IPS-NIHi7 (cell line): ENCODE results near the gene NOL9.

ENCODE experiments used
- DNase-seq: peaks from one replicate; pipeline ENCODE4 v3.0.0; 2012; ENCODE audit warnings: mixed read lengths; ENCODE audit errors: extremely low spot score

NOL9 gene

DNA sequence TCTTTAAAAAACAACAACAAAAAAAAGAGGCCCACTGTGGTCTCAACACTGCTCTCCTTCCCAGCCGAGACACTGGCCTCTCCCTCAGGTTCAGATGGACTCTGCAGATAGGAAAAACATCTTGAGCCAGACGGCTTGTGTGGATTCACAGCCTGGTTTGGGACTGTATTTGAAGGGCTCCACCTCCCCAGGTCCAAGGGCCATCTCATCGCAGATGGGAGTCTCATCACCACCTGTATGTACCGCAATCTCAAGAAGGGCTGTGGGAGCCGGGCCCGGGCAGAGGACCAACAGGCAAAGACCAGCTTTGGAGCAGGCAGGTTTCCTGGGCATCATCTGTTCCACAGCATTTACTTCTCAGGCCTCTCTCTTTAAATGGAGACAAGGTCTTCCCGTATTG lies 35.7 kb upstream of the NOL9 start:
- no peak for DNase-seq

DNA sequence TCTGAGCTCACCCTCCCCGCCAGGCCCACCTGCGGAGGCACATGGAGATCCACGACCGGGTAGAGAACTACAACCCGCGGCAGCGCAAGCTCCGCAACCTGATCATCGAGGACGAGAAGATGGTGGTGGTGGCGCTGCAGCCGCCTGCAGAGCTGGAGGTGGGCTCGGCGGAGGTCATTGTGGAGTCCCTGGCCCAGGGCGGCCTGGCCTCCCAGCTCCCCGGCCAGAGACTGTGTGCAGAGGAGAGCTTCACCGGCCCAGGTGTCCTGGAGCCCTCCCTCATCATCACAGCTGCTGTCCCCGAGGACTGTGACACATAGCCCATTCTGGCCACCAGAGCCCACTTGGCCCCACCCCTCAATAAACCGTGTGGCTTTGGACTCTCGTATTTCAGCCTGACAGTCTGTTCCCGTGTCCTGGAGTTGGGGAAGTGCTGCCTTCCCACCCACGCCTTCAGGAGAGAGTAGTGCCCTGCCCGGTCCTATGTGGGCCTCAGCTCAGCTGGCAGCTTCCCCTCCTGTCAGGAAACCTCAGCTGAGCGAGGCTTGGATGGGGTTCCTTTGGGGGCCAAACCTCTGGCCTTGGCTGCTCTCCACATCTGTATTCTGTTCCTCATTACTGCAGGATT lies 34.7 kb upstream of the NOL9 start:
- no peak for DNase-seq

DNA sequence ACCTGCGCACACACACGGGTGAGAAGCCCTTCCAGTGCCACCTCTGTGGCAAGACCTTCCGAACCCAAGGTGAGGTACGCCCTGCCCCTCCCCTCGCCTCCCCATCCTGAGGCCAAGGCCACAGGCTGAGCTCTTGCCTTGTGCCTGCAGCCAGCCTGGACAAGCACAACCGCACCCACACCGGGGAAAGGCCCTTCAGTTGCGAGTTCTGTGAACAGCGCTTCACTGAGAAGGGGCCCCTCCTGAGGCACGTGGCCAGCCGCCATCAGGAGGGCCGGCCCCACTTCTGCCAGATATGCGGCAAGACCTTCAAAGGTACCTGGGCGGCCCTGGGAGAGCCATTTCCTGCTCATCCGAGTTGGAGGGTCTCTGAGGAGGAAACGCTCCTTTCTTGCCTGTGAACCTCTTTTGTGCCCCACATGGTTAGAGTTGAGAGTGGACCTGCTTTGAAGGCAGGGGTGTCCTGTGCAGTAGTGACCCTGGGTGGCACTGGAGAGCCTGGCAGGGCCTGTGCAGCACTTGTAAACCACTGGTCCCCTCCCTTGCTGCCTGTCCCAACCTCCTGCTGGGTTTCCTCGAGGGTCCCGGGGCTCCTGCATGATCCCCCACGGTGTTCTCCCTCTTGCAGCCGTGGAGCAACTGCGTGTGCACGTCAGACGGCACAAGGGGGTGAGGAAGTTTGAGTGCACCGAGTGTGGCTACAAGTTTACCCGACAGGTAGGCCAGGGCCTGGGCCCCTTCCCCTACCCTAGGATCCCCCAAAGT lies 34.0 kb upstream of the NOL9 start:
- DNase-seq: no peak

DNA sequence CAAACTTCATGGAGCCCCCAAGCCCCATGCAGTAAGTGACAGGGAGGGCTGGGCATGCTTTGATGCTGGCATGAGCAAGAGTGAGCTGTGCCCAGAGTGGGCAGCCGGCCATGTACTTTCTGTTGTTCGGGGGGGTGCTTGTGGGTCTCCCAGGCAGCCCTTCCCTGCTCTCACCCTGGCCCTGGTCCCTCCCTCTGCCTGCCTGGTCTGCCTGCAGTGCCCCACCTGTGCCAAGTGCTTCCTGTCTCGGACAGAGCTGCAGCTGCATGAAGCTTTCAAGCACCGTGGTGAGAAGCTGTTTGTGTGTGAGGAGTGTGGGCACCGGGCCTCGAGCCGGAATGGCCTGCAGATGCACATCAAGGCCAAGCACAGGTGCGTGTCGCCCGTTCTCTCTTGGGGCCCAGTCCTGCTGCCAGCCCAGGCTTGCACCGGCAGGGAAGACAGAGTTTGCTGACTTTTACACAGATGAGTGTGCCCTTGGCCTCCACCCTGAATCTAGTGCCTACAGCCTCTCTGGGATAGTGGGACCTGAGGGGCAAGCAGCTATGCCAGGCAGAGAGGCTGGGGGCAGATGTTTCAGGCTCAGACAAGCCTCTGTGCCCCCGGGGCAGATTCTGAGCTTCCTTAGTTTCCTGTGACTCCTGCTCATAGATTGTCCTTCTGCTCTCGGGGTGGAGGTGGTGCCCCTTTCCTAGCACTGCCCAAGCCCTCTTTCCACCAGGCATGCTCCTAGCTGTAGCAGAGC lies 33.1 kb upstream of the NOL9 start:
- DNase-seq: no peak

DNA sequence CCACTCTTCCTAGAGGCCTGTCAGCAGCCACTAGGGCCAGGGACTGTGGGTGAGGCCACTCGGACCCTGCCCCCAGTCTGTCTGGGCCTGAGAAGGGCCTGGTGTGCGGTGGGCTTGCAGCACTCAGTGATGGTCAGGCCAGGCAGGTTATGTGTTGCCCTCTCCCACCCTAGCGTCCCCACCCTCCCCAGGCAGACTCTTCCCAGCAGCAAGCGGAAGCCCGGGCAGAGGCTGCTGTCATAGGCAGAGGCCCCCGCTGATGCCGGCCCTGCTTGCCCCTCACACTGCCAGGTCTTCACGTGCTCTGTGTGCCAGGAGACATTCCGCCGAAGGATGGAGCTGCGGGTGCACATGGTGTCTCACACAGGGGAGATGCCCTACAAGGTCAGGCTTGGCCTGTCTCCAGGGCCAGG lies 32.1 kb upstream of the NOL9 start:
- no peak for DNase-seq

DNA sequence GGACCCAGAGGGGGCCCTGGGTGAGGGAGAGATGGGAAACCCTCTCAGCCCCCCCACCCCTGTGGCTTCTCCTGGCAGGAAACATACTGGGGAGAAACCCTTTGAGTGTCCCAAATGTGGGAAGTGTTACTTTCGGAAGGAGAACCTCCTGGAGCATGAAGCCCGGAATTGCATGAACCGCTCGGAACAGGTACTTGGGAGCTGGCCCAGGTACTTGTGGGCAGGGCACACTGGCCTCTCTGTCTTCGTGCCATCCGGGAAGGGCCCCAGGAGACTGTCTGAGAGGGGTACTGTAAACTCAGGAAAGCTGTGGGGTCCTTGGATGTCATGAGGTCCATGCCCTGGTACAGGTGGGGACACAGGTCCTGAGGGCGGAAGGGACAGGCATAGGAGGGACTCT lies 31.5 kb upstream of the NOL9 start:
- DNase-seq: no peak

DNA sequence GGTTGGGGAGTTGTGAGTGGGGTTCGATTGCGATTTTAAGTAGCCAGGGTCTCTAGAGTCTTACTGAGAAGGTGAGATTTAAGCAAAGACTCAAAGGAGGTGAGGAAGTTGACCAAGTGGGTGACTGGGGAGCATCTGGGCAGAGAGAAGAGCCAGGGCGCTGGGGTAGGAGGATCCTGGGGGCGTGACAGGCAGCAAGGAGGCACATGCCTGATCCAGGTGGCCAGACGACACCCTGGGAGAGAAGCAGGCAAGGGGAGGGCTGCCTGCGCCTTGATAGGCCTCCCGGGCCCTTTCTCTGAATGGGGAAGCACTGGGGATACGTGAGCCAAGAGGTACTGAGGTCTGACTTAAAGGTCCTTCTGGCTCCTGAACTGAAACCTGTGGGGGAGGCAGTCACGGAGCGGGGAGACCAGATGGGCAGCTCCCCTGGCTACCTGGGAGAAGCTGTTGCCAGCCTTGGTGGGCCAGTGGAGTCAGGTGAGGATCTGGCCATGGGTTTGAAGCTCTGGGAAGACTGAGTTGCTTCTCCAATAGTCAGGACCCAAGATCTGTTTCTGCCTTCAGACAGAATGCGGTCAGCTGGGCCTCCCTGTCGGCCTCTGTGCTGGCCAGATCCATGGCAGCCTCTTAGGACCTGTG lies 30.9 kb upstream of the NOL9 start:
- DNase-seq: no peak

DNA sequence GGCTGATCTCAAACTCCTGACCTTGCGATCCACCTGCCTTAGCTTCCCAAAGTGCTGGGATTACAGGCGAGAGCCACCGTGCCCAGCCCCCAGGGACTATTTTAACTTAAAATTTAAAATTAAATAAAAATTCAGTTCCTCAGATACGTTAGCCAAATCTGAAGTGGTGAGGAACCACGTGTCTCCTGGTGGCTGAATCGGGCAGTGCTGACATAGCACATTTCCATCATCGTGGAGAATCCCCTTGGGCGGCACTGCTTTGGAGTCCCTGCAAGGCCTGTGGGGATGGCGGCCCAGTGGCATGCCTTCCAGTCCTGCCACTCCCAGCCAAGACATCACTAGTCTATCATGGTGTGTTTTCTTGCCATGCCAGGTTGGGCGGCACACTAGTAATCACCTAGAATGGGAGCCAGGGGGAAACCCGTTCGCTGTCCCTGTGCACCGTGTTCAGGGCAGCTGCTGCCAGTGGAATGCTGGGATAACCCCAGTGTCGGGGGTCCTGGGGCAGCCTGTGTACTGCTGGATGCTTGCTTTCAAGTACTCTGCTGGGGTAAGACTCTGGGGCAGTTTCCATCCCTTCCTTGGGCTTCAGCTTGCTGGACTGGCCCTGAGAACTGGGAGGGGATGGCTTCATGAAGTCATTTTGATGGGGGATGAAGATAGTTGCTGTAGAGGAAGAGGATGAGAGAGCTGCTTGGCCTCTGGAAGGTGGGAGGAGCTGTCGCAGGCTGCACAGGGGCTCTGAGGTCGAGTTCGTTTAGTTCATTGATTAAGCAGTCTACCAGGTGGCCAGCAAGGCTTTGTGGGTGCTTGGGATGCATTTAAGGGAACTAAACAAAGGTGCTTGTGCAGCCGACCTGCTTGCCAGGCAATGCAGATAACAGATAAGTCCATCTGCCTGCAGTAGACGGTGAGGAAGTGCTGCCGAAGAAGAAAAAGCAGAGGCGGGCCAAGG lies 30.1 kb upstream of the NOL9 start:
- DNase-seq: no peak

DNA sequence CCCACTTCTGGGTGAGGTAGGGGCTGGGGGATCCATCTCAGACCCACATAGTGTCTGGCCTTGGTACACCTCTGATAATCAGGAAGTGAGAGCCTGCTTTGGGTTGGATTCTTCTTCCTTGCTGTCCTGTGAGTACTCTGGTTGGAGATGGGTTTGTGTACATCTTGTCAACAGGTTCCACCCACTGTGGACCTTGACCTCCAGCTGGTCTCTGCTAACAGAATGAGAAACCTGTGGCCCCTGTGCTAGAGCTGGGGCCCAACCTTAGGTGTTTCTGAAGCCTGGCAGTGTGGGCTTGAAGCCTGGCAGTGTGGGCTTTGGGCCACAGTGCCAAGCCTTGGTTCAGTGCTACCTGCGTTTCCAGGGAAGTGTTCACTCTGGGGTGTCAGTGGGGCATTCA lies 28.1 kb upstream of the NOL9 start:
- DNase-seq: no peak

DNA sequence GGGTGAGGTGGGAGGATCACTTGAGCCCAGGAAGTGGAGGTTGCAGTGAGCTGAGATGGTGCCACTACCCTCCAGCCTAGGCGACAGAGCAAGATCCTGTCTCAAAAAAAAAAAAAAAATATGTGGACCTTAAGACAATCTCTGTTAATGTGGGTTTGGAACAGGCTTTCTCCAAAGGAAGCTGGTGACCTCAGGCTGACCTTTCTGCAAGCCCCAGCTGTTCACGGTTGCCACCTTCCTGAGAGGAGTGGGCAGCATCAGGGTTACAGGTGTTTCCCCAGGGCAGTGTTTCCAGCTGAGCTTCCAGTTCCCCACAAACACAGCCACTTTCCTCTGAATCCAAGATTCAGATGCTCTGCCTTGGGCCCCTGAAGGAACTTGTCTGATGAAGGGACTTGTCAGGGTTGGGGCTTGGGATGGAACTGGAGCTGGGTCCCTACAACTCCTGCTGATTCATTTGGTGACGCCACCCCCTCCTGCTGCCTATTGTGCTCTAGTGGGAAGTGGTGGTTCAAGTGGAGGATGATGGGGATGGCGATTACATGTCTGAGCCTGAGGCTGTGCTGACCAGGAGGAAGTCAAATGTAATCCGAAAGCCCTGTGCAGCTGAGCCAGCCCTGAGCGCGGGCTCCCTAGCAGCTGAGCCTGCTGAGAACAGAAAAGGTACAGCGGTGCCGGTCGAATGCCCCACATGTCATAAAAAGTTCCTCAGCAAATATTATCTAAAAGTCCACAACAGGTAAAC lies 27.4 kb upstream of the NOL9 start:
- no peak for DNase-seq

DNA sequence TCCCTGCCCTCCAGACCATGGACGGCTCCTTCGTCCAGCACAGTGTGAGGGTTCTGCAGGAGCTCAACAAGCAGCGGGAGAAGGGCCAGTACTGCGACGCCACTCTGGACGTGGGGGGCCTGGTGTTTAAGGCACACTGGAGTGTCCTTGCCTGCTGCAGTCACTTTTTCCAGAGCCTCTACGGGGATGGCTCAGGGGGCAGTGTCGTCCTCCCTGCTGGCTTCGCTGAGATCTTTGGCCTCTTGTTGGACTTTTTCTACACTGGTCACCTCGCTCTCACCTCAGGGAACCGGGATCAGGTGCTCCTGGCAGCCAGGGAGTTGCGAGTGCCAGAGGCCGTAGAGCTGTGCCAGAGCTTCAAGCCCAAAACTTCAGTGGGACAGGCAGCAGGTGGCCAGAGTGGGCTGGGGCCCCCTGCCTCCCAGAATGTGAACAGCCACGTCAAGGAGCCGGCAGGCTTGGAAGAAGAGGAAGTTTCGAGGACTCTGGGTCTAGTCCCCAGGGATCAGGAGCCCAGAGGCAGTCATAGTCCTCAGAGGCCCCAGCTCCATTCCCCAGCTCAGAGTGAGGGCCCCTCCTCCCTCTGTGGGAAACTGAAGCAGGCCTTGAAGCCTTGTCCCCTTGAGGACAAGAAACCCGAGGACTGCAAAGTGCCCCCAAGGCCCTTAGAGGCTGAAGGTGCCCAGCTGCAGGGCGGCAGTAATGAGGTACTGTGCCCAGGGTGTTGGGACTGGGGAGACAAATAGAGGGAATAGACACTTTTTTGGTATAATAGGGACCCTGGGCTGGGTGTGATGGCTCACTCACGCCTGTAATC lies 26.5 kb upstream of the NOL9 start:
- DNase-seq: no peak

DNA sequence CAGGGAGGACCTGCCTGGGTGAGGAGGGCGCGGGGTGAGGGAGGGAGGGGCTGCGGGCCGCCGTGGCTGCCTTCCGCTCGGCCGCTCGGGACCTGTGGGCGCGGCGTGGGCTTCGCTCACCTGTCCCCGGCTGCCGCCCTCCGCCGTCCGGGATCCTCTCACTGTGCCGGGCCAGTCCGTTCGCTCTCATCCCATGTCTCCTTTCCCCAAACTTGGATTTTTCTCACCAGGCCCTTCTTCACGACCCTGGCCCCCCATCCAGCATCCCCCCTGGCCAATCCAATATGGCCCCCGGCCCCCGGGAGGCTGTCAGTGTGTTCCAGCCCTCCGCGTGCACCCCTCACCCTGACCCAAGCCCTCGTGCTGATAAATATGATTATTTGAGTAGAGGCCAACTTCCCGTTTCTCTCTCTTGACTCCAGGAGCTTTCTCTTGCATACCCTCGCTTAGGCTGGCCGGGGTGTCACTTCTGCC lies 25.8 kb upstream of the NOL9 start:
- DNase-seq: no peak

DNA sequence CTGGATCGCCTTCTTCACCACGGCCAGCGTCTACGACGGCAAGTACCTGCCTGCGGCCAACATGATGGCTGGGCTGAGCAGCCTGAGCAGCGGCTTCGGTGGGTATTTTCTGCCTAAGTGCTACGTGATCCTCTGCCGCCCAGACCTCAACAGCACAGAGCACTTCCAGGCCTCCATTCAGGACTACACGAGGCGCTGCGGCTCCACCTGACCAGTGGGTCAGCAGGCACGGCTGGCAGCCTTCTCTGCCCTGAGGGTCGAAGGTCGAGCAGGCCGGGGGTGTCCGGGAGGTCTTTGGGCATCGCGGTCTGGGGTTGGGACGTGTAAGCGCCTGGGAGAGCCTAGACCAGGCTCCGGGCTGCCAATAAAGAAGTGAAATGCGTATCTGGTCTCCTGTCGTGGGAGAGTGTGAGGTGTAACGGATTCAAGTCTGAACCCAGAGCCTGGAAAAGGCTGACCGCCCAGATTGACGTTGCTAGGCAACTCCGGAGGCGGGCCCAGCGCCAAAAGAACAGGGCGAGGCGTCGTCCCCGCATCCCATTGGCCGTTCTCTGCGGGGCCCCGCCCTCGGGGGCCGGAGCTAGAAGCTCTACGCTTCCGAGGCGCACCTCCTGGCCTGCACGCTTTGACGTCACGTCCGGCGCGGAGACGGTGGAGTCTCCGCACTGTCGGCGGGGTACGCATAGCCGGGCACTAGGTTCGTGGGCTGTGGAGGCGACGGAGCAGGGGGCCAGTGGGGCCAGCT lies 25.2 kb upstream of the NOL9 start, which contains the start of gene ZBTB48:
ZBTB48 (plus strand) TSS at position 621 of the 745 bp plus-strand sequence. CDS start 616 bp downstream, outside the sequence.
- DNase-seq: peak; percentile 100

DNA sequence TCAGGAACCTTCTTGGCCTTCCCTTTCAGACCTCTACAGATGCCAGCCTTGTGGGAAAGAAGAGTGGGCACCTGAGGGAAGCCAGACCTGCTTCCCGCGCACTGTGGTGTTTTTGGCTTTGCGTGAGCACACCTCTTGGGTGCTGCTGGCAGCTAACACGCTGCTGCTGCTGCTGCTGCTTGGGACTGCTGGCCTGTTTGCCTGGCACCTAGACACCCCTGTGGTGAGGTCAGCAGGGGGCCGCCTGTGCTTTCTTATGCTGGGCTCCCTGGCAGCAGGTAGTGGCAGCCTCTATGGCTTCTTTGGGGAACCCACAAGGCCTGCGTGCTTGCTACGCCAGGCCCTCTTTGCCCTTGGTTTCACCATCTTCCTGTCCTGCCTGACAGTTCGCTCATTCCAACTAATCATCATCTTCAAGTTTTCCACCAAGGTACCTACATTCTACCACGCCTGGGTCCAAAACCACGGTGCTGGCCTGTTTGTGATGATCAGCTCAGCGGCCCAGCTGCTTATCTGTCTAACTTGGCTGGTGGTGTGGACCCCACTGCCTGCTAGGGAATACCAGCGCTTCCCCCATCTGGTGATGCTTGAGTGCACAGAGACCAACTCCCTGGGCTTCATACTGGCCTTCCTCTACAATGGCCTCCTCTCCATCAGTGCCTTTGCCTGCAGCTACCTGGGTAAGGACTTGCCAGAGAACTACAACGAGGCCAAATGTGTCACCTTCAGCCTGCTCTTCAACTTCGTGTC lies 24.5 kb upstream of the NOL9 start:
- no peak for DNase-seq

DNA sequence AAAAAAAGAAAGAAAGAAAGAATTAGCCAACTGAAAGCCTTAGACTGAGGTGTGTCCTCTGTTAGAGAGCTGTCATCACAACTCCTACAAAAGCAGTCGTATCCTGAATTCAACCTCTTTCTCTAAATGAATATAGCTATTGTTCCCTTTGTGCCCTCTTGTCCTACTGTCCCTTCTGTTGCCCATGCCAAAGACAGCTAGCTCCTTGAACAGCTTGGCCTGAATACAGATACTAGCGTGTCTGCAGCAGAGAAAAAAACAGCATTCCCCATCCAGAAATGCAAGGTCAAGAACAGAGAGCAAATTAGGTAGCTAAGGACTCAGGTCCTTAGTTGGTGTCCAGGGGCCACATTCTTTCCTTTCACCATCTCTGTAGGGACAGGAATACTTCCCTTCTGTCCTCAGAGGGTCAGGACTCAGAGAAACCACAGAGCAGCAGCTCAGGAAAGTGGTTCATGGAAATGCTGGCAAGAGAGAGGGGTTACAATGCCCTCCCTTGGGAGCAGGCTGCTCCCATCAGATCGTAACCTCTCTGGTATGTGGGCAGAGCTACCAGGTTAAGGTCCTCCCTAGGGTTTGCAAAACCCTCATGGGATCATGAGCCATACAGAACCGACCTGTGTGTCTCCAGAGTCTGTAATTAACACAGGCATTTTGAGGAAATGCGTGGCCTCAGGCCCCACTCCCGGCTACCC lies 23.7 kb upstream of the NOL9 start:
- DNase-seq: no peak

DNA sequence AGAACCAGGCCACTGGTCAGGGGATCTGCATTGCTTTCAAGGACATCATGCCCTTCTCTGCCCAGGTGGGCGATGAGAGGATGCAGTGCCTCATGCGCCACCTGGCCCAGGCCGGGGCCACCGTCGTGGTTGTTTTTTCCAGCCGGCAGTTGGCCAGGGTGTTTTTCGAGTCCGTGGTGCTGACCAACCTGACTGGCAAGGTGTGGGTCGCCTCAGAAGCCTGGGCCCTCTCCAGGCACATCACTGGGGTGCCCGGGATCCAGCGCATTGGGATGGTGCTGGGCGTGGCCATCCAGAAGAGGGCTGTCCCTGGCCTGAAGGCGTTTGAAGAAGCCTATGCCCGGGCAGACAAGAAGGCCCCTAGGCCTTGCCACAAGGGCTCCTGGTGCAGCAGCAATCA lies 20.5 kb upstream of the NOL9 start:
- no peak for DNase-seq

DNA sequence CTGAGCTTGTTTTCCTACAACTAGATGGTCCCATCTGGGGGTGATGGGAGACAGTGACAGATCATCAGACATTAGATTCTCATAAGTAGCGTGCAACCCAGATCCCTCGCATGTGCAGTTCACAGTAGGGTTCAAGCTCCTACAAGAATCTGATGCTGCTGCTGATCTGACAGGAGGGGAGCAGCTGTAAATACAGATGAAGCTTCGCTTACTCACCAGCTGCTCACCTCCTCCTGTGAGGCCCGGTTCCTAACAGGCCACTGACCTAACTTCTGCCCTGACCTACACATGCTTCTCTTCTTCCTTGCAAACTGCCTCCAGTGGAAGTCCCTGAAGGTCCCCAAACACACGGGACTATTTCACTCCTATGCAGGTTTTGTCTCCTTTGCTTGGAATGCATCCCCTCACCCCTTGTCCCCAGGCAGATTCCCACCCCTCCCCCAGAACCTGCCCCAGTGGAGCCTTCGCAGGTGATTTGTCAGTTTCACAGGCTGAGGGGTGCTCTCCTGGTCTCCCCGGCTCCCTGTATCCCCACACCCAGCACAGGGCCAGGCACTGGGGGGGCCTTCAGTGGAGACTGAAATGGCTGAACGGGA lies 19.8 kb upstream of the NOL9 start:
- no peak for DNase-seq
